SK-N-SH (cell line): ENCODE data around the gene PDE9A. TPM values are rescaled to one million over a fixed set of nuclear protein-coding genes. Genes with fewer than 3 reads are reported as not detected.

Experiments used
- CTCF ChIA-PET: fragments of 300-600, 350-600 bp; formaldehyde crosslinking; extraction: SDS; loops from one replicate; lab custom pipeline; 2021; lab: Yijun Ruan, JAX
- POLR2A ChIA-PET: fragments of 350-600 bp; sonication (Branson Sonifier 250); formaldehyde crosslinking; extraction: SDS; loops from one replicate; lab custom pipeline; 2020; ENCODE audit warnings: antibody characterized with exemption, inconsistent platforms; lab: Yijun Ruan, JAX
- DNase-seq: peaks from one replicate; pipeline ENCODE4 v3.0.0; 2012
- H2AFZ ChIP-seq: fragments of 200-600 bp; sonication (generic); 2 replicates; pipeline ENCODE4 v1.8.1; 2016; ENCODE audit warnings: antibody characterized with exemption, mild to moderate bottlenecking, low read depth
- H3F3A ChIP-seq: fragments of 200-600 bp; sonication (generic); replicated peaks from 2 replicates; pipeline ENCODE3; 2016; ENCODE audit warnings: antibody characterized with exemption, mild to moderate bottlenecking; ENCODE audit not compliant: insufficient read depth
- H3K27ac ChIP-seq, 2 experiments: fragments of 200-500 bp in 1 of 2; fragments of 200-600 bp in 1 of 2; sonication (Bioruptor generic) in 1 of 2; sonication (generic), shearing (Covaris generic) in 1 of 2; 2 replicates each; pipeline versions ENCODE4 v1.5.1 to v1.6.1; 2014 to 2016; ENCODE audit warnings: low read depth in 2 of 2, inconsistent platforms in 1 of 2, low read length in 1 of 2, mild to moderate bottlenecking in 1 of 2, mixed read lengths in 1 of 2
- H3K27me3 ChIP-seq: fragments of 200-600 bp; sonication (generic), shearing (Covaris generic); 2 replicates; pipeline ENCODE4 v1.6.1; 2016; ENCODE audit warnings: mixed run types; ENCODE audit not compliant: insufficient read depth
- H3K36me3 ChIP-seq, 2 experiments: fragments of 200-500 bp in 1 of 2; fragments of 200-600 bp in 1 of 2; sonication (Bioruptor generic) in 1 of 2; sonication (generic) in 1 of 2; replicated peaks in 1 of 2; 2 replicates each; pipeline versions ENCODE3 to v1.5.1; 2014 to 2016; ENCODE audit warnings: low read length in 1 of 2, mild to moderate bottlenecking in 1 of 2; ENCODE audit not compliant: insufficient read depth in 2 of 2, control insufficient read depth in 1 of 2
- H3K4me1 ChIP-seq, 2 experiments: fragments of 200-500 bp in 1 of 2; fragments of 200-600 bp in 1 of 2; sonication (Bioruptor generic) in 1 of 2; sonication (generic), shearing (Covaris generic) in 1 of 2; 2 replicates each; pipeline versions ENCODE4 v1.5.1 to v1.6.1; 2014 to 2016; ENCODE audit warnings: low read depth in 1 of 2, low read length in 1 of 2, mixed run types in 1 of 2; ENCODE audit not compliant: insufficient read depth in 2 of 2, control insufficient read depth in 1 of 2
- H3K4me2 ChIP-seq: fragments of 200-600 bp; sonication (generic), shearing (Covaris generic); 2 replicates; pipeline ENCODE4 v1.6.1; 2017; ENCODE audit warnings: mixed run types
- H3K4me3 ChIP-seq, 2 experiments: fragments of 200-500 bp in 1 of 2; fragments of 200-600 bp in 1 of 2; sonication (Bioruptor generic) in 1 of 2; sonication (generic), shearing (Covaris generic) in 1 of 2; 2 replicates each; pipeline versions ENCODE4 v1.5.1 to v1.8.1; 2014 to 2016; ENCODE audit warnings: low read depth in 2 of 2, inconsistent platforms in 1 of 2, low read length in 1 of 2, mild to moderate bottlenecking in 1 of 2, mixed read lengths in 1 of 2, moderate library complexity in 1 of 2
- H3K79me2 ChIP-seq: fragments of 200-600 bp; sonication (generic); 2 replicates; pipeline ENCODE4 v1.8.1; 2017; ENCODE audit warnings: mild to moderate bottlenecking; ENCODE audit not compliant: insufficient read depth
- H3K9ac ChIP-seq: fragments of 200-600 bp; sonication (generic); 2 replicates; pipeline ENCODE4 v1.6.1; 2017; ENCODE audit warnings: mixed run types
- H3K9me2 ChIP-seq: fragments of 200-600 bp; sonication (generic); 2 replicates; pipeline ENCODE4 v1.6.1; 2017; ENCODE audit warnings: mixed run types
- H3K9me3 ChIP-seq: fragments of 200-600 bp; sonication (generic); 2 replicates; pipeline ENCODE4 v1.6.1; 2017; ENCODE audit warnings: mixed run types, mild to moderate bottlenecking, moderate library complexity
- H4K20me1 ChIP-seq: fragments of 200-600 bp; sonication (generic); 2 replicates; pipeline ENCODE4 v1.6.1; 2017; ENCODE audit warnings: mild to moderate bottlenecking, mixed run types; ENCODE audit not compliant: insufficient read depth
- FOSL2 ChIP-seq: IDR thresholded peaks from 2 replicates; pipeline ENCODE4 v1.4.0; 2012; ENCODE audit warnings: low read depth, mild to moderate bottlenecking, moderate library complexity, borderline replicate concordance
- GABPA ChIP-seq: IDR thresholded peaks from 2 replicates; pipeline ENCODE4 v1.4.0; 2012; ENCODE audit warnings: low read depth, mild to moderate bottlenecking
- MXI1 ChIP-seq: IDR thresholded peaks from 2 replicates; pipeline ENCODE4 v1.6.1; 2012; ENCODE audit warnings: mild to moderate bottlenecking, low read depth, low read length, improper control_type of control experiment
- POLR2AphosphoS5 ChIP-seq: IDR thresholded peaks from 2 replicates; pipeline ENCODE4 v1.6.1; 2012; ENCODE audit warnings: low read depth, low read length
- REST ChIP-seq: IDR thresholded peaks from 2 replicates; pipeline ENCODE4 v1.6.1; 2012; ENCODE audit warnings: mild to moderate bottlenecking, low read depth, low read length, moderate library complexity
- RFX5 ChIP-seq: IDR thresholded peaks from 2 replicates; pipeline ENCODE4 v1.6.1; 2012; ENCODE audit warnings: mild to moderate bottlenecking, improper control_type of control experiment, low read length
- RXRA ChIP-seq: IDR thresholded peaks from 2 replicates; pipeline ENCODE4 v1.4.0; 2012; ENCODE audit warnings: low read depth, mild to moderate bottlenecking, borderline replicate concordance
- SMC3 ChIP-seq: IDR thresholded peaks from 2 replicates; pipeline ENCODE4 v1.6.1; 2012; ENCODE audit warnings: low read depth, low read length, improper control_type of control experiment
- TEAD4 ChIP-seq: IDR thresholded peaks from 2 replicates; pipeline ENCODE4 v1.4.0; 2012; ENCODE audit warnings: mild to moderate bottlenecking, borderline replicate concordance; ENCODE audit not compliant: insufficient read depth
- YY1 ChIP-seq: IDR thresholded peaks from 2 replicates; pipeline ENCODE4 v1.4.0; 2012; ENCODE audit warnings: low read depth, mild to moderate bottlenecking
- WGBS: methylation state at CpG from one replicate; pipeline ENCODE4 v1.1.6; 2017; ENCODE audit warnings: low lambda C conversion rate; 5-methylcytosine and 5-hydroxymethylcytosine counted together
- polyA plus RNA-seq, 3 experiments: library from polyadenylated mRNA; depleted of rRNA; stranded (reverse); fragments of >200 nt; gene quantifications; 2 replicates each; pipeline ENCODE4 v1.2.3, GENCODE V29; 2012

The PDE9A gene
- polyA plus RNA-seq, 1 of the 3 experiments (the other 2 are of a cell fraction) = 0.28 TPM

GRCh38 chr21:42758721-42759593 is 105.5 kb downstream of the PDE9A start:
- Histone ChIP-seq H3K9ac (no peak overlapping the region), H2AFZ (no peak overlapping the region), H3K4me1 (no peaks in the 10 kb centered on the region), H3K9me3 (no peaks in the 10 kb centered on the region), H3K4me3 (no peak overlapping the region), H3K4me2 (no peak overlapping the region), H3K36me3 (no peaks in the 10 kb centered on the region), H3K27me3 (no peaks in the 10 kb centered on the region), H3K9me2 (no peaks in the 10 kb centered on the region), H4K20me1 (no peaks in the 10 kb centered on the region), H3F3A (no peaks in the 10 kb centered on the region), H3K27ac (no peak overlapping the region), H3K79me2 (no peaks in the 10 kb centered on the region)
- 63% methylated on average over 11 of the region's 20 CpGs for WGBS
- ChIA-PET CTCF (no interaction called here), POLR2A (no interaction called here)
- TF ChIP-seq YY1 (no peak), REST (no peak), GABPA (no peak)
- DNase-seq = no peak

- Histone ChIP-seq H3K36me3 (no peaks in the 10 kb centered on the region), H2AFZ (no peak overlapping the region), H3K9ac (no peak overlapping the region), H3K27me3 (no peaks in the 10 kb centered on the region), H3K9me2 (no peaks in the 10 kb centered on the region), H4K20me1 (no peaks in the 10 kb centered on the region), H3K9me3 (no peaks in the 10 kb centered on the region), H3K4me1 (no peaks in the 10 kb centered on the region), H3K4me2 (no peak overlapping the region), H3K4me3 (no peak overlapping the region), H3F3A (no peaks in the 10 kb centered on the region), H3K79me2 (no peaks in the 10 kb centered on the region), H3K27ac (no peak overlapping the region)
- TF ChIP-seq RFX5 = no peak
- no peak for TF ChIP-seq TEAD4
- TF ChIP-seq FOSL2 = no peak
- POLR2A ChIA-PET = no interaction called here
- CTCF ChIA-PET = no interaction called here
- no peak for DNase-seq
Measured at GRCh38 chr21:42759594-42759927, 106.1 kb downstream of the PDE9A start.

- CTCF ChIA-PET = no interaction called here
- H3K4me2 ChIP-seq = no peak overlapping the region
- H3K27me3 ChIP-seq = no peaks in the 10 kb centered on the region
- POLR2A ChIA-PET = no interaction called here
- no peaks in the 10 kb centered on the region for H3F3A ChIP-seq
- no peaks in the 10 kb centered on the region for H3K36me3 ChIP-seq
- no peaks in the 10 kb centered on the region for H3K9me3 ChIP-seq
- DNase-seq = no peak
- H3K9ac ChIP-seq = no peak overlapping the region
- no peaks in the 10 kb centered on the region for H3K4me1 ChIP-seq
- H3K79me2 ChIP-seq = no peaks in the 10 kb centered on the region
- no peak overlapping the region for H3K4me3 ChIP-seq
- no peaks in the 10 kb centered on the region for H4K20me1 ChIP-seq
- TF ChIP-seq REST = no peak
- no peak for TF ChIP-seq RXRA
- no peak for TF ChIP-seq MXI1
- TF ChIP-seq POLR2AphosphoS5 = no peak
- TF ChIP-seq SMC3 = no peak
- no peak for TF ChIP-seq YY1
- TF ChIP-seq, all 33 proteins: peak for 0
- no peak overlapping the region for H2AFZ ChIP-seq
- no peaks in the 10 kb centered on the region for H3K9me2 ChIP-seq
- 61% methylated on average over 10 of the region's 23 CpGs for WGBS
- H3K27ac ChIP-seq = no peak overlapping the region
Measured at GRCh38 chr21:42760361-42760950, 107.0 kb downstream of the PDE9A start.
